PFSK-1 (cell line): Measurements from ENCODE around the gene FERD3L.

Source experiments
- POLR2AphosphoS5 ChIP-seq: IDR thresholded peaks from 2 replicates; pipeline ENCODE4 v1.6.1; 2012; ENCODE audit warnings: low read depth, mild to moderate bottlenecking, control low read depth, low read length, moderate library complexity
- SIN3A ChIP-seq: IDR thresholded peaks from 2 replicates; pipeline ENCODE4 v1.6.1; 2012; ENCODE audit warnings: mild to moderate bottlenecking, low read length, moderate library complexity, borderline replicate concordance; ENCODE audit not compliant: insufficient read depth
- TAF1 ChIP-seq: IDR thresholded peaks from 2 replicates; pipeline ENCODE4 v1.6.1; 2012; ENCODE audit warnings: low read length, control low read depth, borderline replicate concordance; ENCODE audit not compliant: insufficient read depth
- TF ChIP-seq, protein P1 (sequence below), 2 experiments: IDR thresholded peaks; 2 replicates each; pipeline versions ENCODE4 v1.6.1 to v1.8.0; 2011 to 2012; ENCODE audit warnings: low read depth in 2 of 2, low read length in 2 of 2, control low read depth in 1 of 2, inconsistent platforms in 1 of 2, mild to moderate bottlenecking in 1 of 2, moderate library complexity in 1 of 2; ENCODE audit not compliant: insufficient read depth in 1 of 2

DNA sequence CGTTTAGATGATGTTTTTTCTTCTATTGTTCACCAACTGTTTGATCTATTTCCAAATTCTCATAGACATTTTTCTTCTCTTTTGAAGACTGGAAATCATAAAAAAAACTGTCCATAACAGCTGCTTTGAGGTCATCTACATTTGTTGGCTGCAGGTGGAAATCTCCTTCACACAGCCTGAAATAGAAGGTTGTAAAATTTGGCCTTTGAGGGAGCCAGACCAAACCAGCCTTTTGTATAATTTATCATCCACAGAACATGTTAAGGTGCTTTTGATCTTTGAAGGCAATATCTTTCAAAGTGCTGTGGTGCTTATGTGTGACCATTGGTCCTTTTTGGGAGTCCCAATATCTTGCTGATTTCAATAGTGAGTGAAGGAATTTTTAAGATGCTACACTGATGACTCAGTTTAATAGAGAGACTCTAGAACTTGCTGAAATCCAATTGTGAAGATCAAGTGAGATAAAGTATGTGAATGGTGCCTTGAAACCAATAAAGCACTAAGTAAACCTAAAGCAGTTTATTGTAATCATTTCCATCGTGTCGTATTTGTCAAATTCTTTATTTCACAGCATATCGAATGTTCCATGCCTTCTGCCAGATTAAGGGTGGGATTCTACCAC, 5.4 kb downstream of the FERD3L start:
- TF ChIP-seq POLR2AphosphoS5 (no peak), TAF1 (no peak), SIN3A (no peak)
- TF ChIP-seq, protein P1, sequence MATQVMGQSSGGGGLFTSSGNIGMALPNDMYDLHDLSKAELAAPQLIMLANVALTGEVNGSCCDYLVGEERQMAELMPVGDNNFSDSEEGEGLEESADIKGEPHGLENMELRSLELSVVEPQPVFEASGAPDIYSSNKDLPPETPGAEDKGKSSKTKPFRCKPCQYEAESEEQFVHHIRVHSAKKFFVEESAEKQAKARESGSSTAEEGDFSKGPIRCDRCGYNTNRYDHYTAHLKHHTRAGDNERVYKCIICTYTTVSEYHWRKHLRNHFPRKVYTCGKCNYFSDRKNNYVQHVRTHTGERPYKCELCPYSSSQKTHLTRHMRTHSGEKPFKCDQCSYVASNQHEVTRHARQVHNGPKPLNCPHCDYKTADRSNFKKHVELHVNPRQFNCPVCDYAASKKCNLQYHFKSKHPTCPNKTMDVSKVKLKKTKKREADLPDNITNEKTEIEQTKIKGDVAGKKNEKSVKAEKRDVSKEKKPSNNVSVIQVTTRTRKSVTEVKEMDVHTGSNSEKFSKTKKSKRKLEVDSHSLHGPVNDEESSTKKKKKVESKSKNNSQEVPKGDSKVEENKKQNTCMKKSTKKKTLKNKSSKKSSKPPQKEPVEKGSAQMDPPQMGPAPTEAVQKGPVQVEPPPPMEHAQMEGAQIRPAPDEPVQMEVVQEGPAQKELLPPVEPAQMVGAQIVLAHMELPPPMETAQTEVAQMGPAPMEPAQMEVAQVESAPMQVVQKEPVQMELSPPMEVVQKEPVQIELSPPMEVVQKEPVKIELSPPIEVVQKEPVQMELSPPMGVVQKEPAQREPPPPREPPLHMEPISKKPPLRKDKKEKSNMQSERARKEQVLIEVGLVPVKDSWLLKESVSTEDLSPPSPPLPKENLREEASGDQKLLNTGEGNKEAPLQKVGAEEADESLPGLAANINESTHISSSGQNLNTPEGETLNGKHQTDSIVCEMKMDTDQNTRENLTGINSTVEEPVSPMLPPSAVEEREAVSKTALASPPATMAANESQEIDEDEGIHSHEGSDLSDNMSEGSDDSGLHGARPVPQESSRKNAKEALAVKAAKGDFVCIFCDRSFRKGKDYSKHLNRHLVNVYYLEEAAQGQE (IDR thresholded peaks at IDR 0.05; ENCODE audit: insufficient read depth in 1 of 2, low read depth in 2 of 2, low read length in 2 of 2), result no peak
